Panc1 (cell line): ENCODE data around the gene RABGGTA. TPM values are rescaled to one million over a fixed set of nuclear protein-coding genes. Genes with fewer than 3 reads are reported as not detected.

Experiments
- ATAC-seq: fragments of 200-7000 bp; cut with Tn5 transposase; 2 replicates; pipeline ENCODE4 v1.9.1; 2020; ENCODE audit warnings: mild to moderate bottlenecking, moderate library complexity
- BruUV-seq: library from RNA; stranded (reverse); fragments of 400-500 nt; replicated peaks from 2 replicates; lab custom pipeline; 2021; lab: Mats Ljungman, UMichigan
- CTCF ChIA-PET: fragments of 300-600 bp; sonication (Branson Sonifier 250); formaldehyde crosslinking; loops from one replicate; lab custom pipeline; 2022; ENCODE audit warnings: antibody characterized with exemption; lab: Charles Lee
- POLR2A ChIA-PET: fragments of 300-600 bp; sonication (Branson Sonifier 250); formaldehyde crosslinking; loops from one replicate; lab custom pipeline; 2022; ENCODE audit warnings: antibody characterized with exemption; lab: Charles Lee
- DNase-seq: peaks from one replicate; pipeline ENCODE4 v3.0.0-alpha.2; 2010; ENCODE audit warnings: low read depth, low spot score
- H3K27ac ChIP-seq: 2 replicates; pipeline ENCODE4 v1.5.1; 2011; ENCODE audit warnings: mild to moderate bottlenecking, low read length, inconsistent platforms
- H3K27me3 ChIP-seq: fragments of 200-500 bp; sonication (Bioruptor generic); 2 replicates; pipeline ENCODE4 v1.6.0; 2014; ENCODE audit warnings: low read length, inconsistent platforms; ENCODE audit not compliant: control insufficient read depth, insufficient read depth
- H3K36me3 ChIP-seq: fragments of 200-500 bp; sonication (Bioruptor generic); 2 replicates; pipeline ENCODE4 v1.5.1; 2014; ENCODE audit warnings: inconsistent platforms, mild to moderate bottlenecking, low read length, moderate library complexity; ENCODE audit not compliant: control insufficient read depth, insufficient read depth
- H3K4me1 ChIP-seq: 2 replicates; pipeline ENCODE4 v1.5.1; 2011; ENCODE audit warnings: inconsistent platforms, mild to moderate bottlenecking, low read length, moderate library complexity; ENCODE audit not compliant: control insufficient read depth, insufficient read depth
- H3K4me3 ChIP-seq, 2 experiments: 2 replicates each; pipeline ENCODE4 v1.5.1; 2011 to 2012; ENCODE audit warnings: low read depth in 2 of 2, low read length in 2 of 2, mild to moderate bottlenecking in 2 of 2, inconsistent platforms in 1 of 2, moderate library complexity in 1 of 2
- H3K9me3 ChIP-seq: fragments of 200-500 bp; sonication (Bioruptor generic); 2 replicates; pipeline ENCODE4 v1.5.1; 2014; ENCODE audit warnings: low read depth, mild to moderate bottlenecking, inconsistent platforms, low read length, moderate library complexity; ENCODE audit not compliant: control insufficient read depth, insufficient read depth
- CTCF ChIP-seq: fragments of 450-650 bp; IDR thresholded peaks from 2 replicates; pipeline ENCODE4 v1.5.1; 2017; ENCODE audit warnings: mild to moderate bottlenecking
- POLR2AphosphoS5 ChIP-seq: IDR thresholded peaks from 2 replicates; pipeline ENCODE4 v1.6.1; 2012; ENCODE audit warnings: mild to moderate bottlenecking, low read depth, low read length, moderate library complexity
- REST ChIP-seq, 2 experiments: IDR thresholded peaks; 2 replicates each; pipeline ENCODE4 v1.6.1; 2011 to 2012; ENCODE audit warnings: low read depth in 2 of 2, control low read depth in 1 of 2, low read length in 1 of 2, mild to moderate bottlenecking in 1 of 2, moderate library complexity in 1 of 2; ENCODE audit not compliant: insufficient read depth in 1 of 2
- SIN3A ChIP-seq: IDR thresholded peaks from 2 replicates; pipeline ENCODE4 v1.6.1; 2012; ENCODE audit warnings: low read depth, mild to moderate bottlenecking, low read length, moderate library complexity, borderline replicate concordance; ENCODE audit not compliant: insufficient read depth
- TCF7L2 ChIP-seq: IDR thresholded peaks from 2 replicates; pipeline ENCODE4 v1.6.1; 2011; ENCODE audit warnings: mild to moderate bottlenecking, low read depth, low read length, inconsistent platforms
- in situ Hi-C: cut with HindIII; loops from 2 replicates; pipeline ENCODE4 v1.10.0; 2016; ENCODE audit warnings: low sequenced_read_pairs, low pct_unique_long_range_greater_than_20kb
- intact Hi-C: fragments of 100-400 bp; cut with micrococcal nuclease; formaldehyde crosslinking; loops from one replicate; pipeline ENCODE4 v1.10.0; 2022; ENCODE audit not compliant: unreplicated experiment
- total RNA-seq: library from RNA; stranded (reverse); gene quantifications from one replicate; pipeline ENCODE4 v1.2.1, GENCODE V29; 2021; ENCODE audit not compliant: unreplicated experiment

RABGGTA gene
- total RNA-seq, 1 experiment from 2014 or later = 30.9 TPM

GRCh38 chr14:24255438-24255837 lies 16.0 kb downstream of the RABGGTA start:
- intact Hi-C loops = no loop called here
- H3K4me1 ChIP-seq = no peaks in the 10 kb centered on the region
- ATAC-seq (no peak), DNase-seq (no peak)
- no peaks in the 10 kb centered on the region for H3K9me3 ChIP-seq
- no peak overlapping the region for H3K4me3 ChIP-seq
- no peaks in the 10 kb centered on the region for H3K36me3 ChIP-seq
- no peak for TF ChIP-seq CTCF
- no peak for TF ChIP-seq SIN3A
- TF ChIP-seq REST (IDR thresholded peaks at IDR 0.05; ENCODE audit: insufficient read depth in 1 of 2, low read depth in 2 of 2, low read length in 1 of 2) = no peak
- TF ChIP-seq TCF7L2 = no peak
- TF ChIP-seq POLR2AphosphoS5 = no peak
- in situ Hi-C loops = no loop called here
- no peak overlapping the region for H3K27ac ChIP-seq
- ChIA-PET POLR2A (no interaction called here), CTCF (interaction anchor here (0.5 kb wide), 1 partner anchor 43 kb away, joined by 3 read pairs; no protein-coding TSS in a partner anchor)
- no peaks in the 10 kb centered on the region for H3K27me3 ChIP-seq
- no TSS peak for BruUV-seq

- no peak for DNase-seq
- Histone ChIP-seq H3K4me1 (no peaks in the 10 kb centered on the region), H3K9me3 (no peaks in the 10 kb centered on the region), H3K36me3 (no peaks in the 10 kb centered on the region), H3K4me3 (no peak overlapping the region), H3K27me3 (no peaks in the 10 kb centered on the region), H3K27ac (no peak overlapping the region)
- BruUV-seq = no TSS peak
- in situ Hi-C loops = no loop called here
- intact Hi-C loops = no loop called here
- TF ChIP-seq POLR2AphosphoS5 (no peak), TCF7L2 (no peak), SIN3A (no peak), CTCF (no peak), REST (IDR thresholded peaks at IDR 0.05; ENCODE audit: insufficient read depth in 1 of 2, low read depth in 2 of 2, low read length in 1 of 2) (no peak)
- CTCF ChIA-PET = no interaction called here
- no peak for ATAC-seq
- POLR2A ChIA-PET = no interaction called here
Measured at GRCh38 chr14:24254630-24255392, 16.6 kb downstream of the RABGGTA start.
